ENCODE measurements around the gene AFAP1L2. TPM values are rescaled to one million over a fixed set of nuclear protein-coding genes. Genes with fewer than 3 reads are reported as not detected.
A peak's percentile ranks its signal among the peaks of the same experiment; 100 is the strongest.

AFAP1L2 gene, protein sequence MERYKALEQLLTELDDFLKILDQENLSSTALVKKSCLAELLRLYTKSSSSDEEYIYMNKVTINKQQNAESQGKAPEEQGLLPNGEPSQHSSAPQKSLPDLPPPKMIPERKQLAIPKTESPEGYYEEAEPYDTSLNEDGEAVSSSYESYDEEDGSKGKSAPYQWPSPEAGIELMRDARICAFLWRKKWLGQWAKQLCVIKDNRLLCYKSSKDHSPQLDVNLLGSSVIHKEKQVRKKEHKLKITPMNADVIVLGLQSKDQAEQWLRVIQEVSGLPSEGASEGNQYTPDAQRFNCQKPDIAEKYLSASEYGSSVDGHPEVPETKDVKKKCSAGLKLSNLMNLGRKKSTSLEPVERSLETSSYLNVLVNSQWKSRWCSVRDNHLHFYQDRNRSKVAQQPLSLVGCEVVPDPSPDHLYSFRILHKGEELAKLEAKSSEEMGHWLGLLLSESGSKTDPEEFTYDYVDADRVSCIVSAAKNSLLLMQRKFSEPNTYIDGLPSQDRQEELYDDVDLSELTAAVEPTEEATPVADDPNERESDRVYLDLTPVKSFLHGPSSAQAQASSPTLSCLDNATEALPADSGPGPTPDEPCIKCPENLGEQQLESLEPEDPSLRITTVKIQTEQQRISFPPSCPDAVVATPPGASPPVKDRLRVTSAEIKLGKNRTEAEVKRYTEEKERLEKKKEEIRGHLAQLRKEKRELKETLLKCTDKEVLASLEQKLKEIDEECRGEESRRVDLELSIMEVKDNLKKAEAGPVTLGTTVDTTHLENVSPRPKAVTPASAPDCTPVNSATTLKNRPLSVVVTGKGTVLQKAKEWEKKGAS
- polyA plus RNA-seq (2014; cell fraction: cytosol; rRNA removed) = 0.06 and 0.48 TPM in 2 replicates
- polyA plus RNA-seq (2014; cell fraction: nucleus; rRNA removed) = 1.8 TPM in 2 replicates

DNA sequence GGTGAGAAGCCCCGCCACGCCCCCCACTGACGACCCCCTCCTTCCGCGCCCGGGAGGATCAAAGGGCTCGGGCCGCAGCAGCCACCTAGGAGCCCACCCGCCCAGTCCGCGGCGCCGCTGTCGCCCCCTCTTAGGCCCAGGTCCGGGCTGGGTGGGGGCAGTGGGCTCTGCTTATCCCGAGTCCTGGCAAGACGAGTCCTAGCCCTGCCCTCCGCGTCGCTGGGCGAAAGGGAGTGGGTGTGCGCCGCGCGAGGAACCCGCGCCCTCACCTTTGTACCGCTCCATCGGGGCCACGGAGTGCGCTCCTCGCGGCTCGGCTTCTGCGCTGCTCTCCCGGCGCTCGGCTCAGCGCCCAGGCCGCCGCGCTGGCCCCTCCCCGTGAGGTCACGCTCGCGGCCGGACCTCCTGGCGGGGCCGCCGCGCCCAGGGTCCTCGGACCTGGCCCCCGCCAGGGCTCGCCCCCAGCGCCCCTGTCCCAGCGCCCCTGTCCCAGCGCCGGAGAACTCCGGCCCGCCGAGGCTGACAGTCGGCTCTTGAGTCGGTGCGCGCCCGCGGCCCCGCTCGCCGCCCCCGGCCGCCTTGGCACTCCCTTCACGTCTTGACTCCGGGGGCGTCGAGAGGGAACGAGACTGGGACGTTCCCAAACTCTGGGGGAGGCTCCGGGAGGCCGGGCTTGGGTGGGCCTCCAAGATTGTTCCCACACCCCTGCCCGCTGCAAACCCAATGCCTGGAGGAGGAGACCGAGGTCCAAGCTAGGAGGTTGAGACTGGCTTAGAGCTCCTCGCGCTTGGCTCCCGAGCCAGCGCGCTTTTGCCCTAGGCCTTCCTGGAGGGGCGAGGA lies at the start of gene AFAP1L2:
Gene AFAP1L2 (minus strand): TSS at position 332 of the 840 bp plus-strand sequence. CDS start 47 bp downstream, at position 285.
- DNase-seq (ENCODE audit: low spot score) = no peak

DNA sequence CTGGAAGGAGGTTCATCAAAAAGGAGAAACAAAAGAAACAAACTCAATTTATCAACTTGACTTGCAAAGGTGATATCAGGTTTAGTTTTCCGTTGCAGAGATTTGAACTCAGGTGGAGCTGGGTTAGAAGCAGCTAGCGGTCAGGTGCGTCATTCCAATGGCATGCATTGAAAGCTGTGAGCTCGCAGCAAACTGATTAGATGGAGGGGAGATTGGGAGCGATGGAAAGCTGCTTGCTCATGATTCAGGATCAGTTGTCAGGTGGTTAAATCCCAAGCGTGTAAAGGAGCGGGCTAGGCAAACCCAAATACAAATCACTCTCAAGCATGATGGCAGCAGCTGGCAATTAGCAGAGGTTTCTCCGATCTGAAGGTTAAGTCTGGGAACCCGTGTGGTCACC lies 49.3 kb upstream of the AFAP1L2 start:
- no peak for DNase-seq (ENCODE audit: low spot score)

DNA sequence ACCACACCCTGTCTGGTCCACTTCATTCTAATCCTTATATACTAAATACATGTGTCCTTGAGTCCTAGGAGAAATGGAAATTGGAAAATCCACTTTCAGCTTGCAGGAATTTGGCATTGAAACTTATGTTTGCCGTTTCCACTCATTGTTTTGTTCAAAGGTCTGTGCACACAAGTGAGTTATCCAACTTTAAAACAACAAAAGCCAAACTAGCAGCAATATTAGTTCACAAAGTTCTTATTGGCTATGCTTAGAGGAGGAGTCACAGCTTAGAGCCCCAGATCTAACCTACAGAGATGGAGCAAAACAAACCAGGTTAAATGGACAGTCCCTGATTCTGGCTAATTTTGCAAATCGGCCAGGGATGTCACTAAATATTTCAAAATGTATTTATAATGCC lies 44.6 kb upstream of the AFAP1L2 start:
- DNase-seq (ENCODE audit: low spot score) = no peak

DNA sequence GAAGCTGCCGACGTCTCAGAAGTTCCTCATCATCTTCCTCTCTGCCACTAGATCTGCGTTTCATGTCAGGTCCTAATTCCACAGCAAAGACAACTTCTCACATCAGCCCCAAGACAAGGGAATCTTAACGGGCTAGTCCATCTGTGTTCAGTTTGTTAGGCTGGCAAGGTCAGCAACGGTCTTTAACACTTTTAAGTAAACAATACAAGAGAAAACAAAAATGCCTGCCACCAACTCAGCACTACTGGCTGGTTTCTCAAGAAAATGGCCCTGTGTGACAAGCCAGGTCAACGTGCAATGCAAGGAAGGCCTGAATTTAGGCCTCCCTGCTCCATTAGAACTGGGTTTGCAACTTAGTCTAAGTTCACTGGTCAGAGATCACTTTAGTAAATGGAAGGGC lies 41.0 kb upstream of the AFAP1L2 start:
- no peak for DNase-seq (ENCODE audit: low spot score)

DNA sequence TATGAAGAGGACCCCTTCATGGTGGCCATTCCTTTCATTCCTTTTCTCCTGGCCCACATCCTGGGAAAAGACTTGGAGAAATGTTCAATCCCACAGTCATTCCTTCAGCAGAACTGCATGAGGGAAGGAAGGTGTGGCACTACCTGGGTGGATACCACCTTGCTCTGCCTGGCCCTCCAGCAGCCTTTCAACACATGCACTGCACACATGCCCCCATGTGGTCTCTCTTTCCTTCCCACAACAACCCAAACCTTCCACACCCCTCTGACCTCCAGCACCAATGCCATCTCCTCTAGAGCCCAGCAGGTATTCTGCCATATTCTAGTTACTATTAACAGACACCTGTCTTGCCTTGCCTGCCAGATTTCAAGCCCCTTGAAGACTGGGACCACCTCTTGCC lies 40.5 kb upstream of the AFAP1L2 start:
- DNase-seq (ENCODE audit: low spot score) = no peak

DNA sequence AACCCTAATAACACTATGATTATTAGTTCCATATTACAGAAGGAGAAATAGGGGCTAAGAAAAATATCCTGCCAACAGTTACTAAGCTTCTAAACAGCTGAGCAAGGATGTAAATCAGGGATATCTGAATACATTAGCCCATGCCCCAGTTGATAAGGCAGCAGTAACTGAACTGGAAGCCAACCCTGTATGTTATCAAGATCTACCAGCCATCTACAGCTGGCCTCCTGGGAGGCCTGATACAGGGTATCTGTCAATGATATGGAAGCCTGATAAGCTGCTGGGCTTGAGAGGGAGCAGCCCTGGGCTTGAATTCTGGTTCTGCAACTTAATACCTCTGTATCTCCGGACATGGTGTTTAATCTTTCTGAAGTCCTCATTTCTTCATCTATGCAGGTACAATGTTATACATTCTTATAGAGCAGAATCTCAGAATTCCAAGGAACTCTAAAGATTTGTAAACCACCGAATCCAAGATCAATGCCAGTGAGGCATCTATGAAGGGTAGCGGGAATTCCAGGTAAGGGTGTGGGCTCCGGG lies 37.9 kb upstream of the AFAP1L2 start:
- DNase-seq (ENCODE audit: low spot score) = peak; percentile 66

DNA sequence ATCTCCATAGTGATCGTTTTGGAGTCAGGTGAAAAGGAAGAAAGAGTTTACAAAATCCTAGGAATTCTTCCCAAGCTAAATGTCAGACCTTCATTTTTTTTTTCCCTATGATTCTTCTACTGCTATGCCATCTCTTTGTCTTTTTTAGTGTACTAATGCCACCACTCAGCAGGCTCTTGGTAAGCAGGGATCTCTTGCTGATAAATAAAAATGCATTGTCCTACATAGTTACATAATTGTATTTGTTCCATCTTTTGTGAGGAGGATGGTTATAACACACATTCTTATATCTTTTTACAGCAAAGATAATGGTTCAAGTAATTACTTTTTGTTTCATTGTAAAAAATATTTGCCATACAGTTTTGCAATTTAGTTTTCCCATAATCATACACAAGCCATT lies 36.8 kb upstream of the AFAP1L2 start:
- DNase-seq (ENCODE audit: low spot score) = no peak

DNA sequence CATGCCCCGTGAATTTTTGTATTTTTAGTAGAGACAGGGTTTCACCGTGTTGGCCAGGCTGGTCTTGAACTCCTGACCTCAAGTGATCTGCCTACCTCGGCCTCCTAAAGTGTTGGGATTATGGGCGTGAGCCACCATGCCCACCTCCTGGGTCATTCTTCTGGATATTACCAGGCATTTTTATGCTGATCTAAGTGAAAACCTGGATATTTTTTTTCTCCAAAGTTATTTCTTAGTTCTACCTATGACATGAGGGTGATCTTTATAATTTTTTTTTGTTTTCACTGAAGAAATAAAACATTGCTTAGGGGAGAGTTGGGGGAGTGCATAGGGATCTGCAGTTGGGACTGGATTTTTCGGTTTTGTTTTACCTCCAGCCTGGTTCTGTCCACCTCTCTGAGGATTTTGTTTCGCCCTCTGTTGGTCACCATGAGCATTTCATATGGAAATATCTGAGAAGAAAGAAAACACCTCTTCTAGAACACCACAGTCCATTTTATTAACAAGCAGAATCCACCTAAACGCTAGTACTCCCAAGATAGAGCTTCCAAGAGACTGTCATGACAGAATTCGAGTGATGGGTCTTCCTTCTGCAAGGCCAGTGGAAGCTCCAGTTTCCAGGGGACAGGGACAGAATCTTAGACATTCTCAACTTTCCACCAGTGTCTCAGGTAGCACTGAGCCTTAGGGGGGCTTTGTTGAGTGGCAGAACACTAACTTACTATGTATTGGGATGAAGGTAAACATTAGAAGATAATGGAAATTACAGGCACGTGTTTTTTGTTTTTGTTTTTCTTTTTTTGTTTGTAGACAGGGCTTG lies 33.4 kb upstream of the AFAP1L2 start:
- DNase-seq (ENCODE audit: low spot score) = no peak

DNA sequence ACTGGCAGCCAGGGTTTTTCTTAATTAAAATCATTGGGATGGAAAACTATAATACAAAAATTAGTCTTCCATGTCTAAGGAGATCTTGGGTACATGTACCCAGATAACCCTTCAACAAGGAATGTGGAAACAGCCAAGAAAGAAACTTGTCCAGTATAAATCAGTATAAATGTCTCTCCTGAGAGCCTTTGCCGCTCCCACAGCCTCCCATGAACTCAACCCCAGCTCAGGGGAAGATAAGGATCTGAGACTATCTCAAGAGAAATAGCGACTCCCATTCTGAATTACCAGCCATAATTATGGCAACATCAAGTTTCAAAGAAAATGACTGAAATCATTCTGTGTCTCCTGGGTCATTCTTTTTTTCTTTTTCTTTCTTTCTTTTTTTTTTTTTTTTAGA lies 32.6 kb upstream of the AFAP1L2 start:
- DNase-seq (ENCODE audit: low spot score) = no peak

DNA sequence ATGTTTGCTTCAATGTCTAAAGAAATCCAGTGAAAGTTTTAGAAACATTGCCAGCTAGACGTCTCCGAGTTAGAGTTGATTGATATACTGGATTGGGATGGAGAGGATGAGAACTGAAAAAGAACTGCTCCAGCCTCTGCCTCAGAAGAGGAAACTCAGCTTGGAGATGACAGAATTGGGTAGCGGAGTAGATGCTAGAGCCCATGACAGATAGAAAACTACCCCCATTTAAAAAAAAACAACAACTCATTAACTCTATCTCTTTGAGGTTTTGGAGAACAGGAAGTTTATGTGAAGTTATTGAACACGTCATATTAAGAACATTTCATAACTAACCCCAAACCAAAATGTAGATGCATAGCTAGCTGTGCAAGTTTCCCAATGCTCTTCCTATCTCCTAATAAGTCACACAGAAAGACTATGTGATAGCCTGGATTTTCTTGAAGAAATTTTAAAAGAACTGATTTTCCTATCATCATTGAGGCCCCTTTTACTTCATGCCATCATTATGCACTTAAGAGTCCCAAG lies 28.3 kb upstream of the AFAP1L2 start:
- DNase-seq (ENCODE audit: low spot score) = no peak

DNA sequence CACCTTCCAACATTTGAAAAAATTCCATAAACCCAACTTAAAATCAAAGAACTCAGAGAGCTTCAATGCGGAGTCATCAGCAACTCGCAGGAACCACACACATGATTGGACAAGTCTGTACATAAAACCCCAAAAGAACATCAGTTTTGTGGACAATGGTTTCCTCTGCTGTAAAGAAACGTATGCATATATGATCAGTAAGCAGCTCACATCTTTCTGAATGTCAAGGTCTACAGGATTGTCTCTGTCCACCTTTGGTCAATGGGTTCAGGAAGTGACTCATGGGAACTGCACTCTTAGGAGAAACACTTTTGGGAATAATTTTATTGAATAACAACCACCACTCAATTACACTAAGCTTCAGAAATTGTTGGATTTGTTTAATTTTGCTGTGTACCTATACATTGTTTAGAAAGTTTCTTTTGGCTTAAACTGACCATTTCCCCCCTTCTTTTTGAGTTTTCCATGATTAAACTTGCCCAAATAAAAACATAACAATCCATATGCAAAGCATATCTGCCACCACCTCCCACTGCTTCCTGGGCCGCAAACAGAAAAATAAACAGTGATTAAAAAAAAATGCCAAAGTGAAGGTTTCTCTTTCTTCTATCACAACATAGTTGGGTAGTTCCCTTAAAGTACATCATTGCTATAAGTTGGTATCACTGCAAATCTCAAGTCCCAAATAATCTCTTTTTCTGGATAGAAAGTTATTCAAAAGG lies 27.3 kb upstream of the AFAP1L2 start:
- no peak for DNase-seq (ENCODE audit: low spot score)

DNA sequence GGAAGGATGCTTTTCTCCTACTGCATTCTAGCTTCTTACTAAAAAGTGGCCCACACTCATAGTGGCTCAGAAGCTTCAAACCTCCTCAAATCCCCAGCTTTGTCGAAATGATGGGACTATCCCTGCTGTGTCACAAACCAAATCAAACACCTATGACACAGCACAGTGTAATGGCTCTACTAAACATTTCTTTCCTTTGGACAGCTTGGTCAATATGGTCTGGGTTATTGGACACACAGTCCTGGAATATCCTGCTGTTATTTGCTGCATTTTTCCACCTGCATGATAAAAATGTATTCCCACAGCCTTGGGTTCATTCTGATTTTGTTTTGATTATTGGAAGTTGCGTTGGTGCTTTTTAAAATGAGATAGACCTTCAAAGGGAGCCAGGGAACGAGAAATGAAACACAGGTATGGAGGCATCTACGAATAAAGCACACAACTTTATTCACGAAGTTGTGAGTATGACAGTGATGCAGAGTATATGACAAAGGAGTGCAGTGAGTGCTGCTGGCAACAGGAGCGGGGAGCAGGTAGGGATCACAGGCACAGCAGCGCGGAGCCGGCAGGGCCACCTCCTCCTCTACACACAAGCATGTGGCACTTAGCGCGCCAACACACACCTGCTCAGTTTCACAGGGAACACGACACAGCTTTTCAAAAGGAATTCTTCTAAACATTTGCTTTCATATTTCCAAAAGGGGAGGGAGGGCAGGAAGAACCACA lies 26.5 kb upstream of the AFAP1L2 start:
- DNase-seq (ENCODE audit: low spot score) = no peak

DNA sequence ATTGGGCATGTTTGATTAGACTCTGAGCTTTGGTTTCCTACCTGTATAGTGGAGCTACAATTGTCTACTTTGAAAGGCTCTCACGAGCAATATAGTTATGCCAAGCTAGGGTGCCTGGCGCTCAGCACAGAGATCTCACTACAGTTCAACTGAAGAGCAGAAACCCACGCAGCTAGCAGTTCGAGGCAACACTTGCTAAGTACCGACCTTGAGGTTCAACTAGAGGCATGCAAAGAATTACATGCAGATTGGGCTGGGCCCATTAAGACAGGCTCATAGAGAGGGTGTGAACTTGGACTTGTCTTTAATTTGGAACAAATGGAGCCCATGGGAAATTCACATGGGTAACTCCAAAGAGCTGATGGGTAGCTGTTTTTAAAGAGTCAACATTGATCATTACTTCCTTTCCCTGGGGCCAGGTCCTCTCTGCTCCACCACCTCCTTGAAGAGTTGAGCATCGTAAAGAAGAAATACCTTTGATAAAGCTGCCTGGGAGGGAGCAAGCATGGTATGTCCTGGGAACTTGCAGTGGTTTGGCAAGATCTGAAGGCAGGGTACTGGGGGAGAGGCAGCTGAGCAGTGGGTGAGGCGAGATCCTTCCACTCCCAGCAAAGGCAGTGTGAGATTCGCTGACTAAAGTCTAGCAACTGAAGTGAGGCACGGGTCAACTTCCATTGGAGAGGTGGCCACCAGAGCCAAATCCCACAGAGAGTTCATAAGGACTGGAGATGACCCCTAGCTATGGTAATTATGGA lies 25.5 kb upstream of the AFAP1L2 start:
- no peak for DNase-seq (ENCODE audit: low spot score)

DNA sequence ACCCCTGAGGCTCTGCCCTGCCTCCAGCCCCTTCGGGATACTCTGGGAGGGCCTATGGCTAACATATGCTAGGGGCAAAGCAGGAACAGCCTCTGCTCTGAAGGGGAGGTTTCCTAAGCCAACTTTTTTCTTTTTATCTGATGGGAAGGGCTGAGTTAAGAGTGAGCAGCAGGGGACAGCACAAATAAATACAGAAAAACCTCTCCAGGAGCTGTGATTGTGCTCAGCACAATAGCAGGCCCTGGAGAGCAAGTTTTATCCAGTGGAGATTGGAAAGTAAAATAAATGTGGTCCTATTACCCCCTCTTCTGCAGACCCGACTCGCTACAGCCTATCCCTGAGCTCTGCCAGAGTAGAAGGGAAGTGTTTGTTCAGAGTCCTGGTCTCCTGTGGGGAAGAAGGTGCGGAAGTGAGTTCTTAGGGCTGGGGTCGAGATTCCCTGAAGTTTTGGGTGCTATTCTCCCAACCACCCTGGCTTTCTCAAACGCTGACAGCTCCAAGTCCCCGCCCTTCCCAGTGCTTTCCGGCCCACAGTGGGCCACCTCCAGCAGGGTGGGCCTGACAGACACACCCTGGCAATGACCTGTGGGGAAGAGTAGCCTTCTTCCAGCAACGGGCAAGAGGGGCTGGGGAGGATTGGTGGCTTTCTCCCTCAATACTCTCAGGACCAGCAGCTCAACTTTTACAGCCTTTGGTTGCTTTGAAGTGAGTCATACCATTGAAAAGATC lies 23.0 kb upstream of the AFAP1L2 start:
- DNase-seq (ENCODE audit: low spot score) = no peak

DNA sequence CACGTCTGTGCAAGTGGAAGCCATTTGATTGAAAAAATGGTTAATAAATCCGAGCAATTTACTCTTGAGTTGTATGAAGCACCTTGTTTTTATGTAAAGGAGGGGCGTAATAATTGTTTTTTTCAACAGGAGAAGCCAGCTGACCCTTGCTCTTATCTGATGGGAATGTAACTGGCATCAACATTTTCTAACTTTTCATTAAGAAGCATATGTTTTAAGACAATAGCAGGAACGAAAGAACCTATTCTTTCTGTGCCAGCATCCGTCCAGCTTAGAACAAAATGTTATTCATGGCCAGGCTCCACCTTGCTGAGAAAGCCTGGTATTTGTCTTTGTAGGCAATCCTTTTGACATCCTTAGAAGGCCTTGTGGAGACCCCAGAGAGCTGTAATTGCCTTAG lies 22.2 kb upstream of the AFAP1L2 start:
- DNase-seq (ENCODE audit: low spot score) = no peak

DNA sequence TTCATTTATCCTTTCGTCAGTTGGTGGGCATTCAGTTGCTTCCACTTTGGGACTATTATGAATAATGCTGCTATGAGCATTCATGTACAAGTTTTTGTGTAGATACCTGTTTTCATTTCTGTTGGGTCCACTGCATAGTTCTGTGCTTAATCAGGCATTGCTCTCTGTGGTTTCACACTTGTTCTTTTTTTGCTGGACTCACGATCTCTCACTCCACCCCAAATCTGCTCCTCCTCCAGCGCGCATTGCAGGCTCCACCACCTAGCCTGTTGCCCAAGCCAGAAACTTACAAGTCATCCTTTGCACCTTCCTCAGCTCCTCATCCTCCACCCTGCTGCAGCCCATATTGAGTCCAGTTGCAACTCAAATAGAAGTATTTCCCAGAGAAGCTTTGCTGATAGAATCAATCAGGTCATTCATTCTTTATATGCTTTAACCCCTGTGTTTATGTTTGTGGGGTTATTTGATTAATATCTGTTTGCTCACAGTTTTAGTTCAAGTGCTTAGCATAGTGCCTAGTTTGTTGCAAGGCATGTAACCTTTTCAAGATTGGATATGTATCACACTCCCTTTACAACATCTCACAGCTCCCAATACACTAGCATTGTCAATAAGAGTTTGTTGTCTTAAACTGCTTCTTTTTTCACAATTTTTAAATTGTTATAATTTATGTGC lies 16.6 kb upstream of the AFAP1L2 start:
- DNase-seq (ENCODE audit: low spot score) = no peak

DNA sequence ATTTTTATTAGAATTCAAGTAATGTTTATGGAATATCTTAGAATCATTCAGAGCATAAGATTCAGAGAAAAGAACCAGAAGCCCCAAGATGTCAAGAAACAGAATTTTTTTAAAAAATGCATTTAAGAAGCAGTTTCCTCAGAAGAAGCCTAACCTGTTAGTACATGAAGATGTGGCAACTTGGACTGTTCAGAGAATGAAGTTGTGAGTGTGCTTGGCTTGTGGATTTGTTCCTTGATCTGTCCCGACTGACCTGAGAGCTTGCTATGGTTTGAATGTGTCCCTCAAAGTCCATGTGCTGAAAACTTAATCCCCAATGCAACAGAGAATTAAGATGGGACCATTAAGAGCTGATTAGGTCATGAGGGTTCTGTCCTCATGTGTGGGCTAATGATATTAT lies 13.8 kb upstream of the AFAP1L2 start:
- no peak for DNase-seq (ENCODE audit: low spot score)
